Omental fat pad (tissue), 4 donors: ENCODE results near the gene CCDC24. TPM values are rescaled to one million over a fixed set of nuclear protein-coding genes. Genes with fewer than 3 reads are reported as not detected.

Source experiments
- ATAC-seq: fragments of 150-250 bp; one replicate; pipeline ENCODE4 v1.9.1; 2016; ENCODE audit warnings: mild to moderate bottlenecking, moderate library complexity; ENCODE audit not compliant: low FRiP score
- DNase-seq: peaks from one replicate; pipeline ENCODE4 v3.0.0-alpha.2; 2019; ENCODE audit warnings: low spot score
- total RNA-seq, 4 donors: library from RNA; depleted of rRNA; stranded (reverse); fragments of >200 nt; gene quantifications; one replicate each; pipeline ENCODE4 v1.1.0, GENCODE V29; 2016
- TF ChIP-seq, protein P1 (sequence below), 3 donors: fragments of 450-650 bp; IDR thresholded peaks; one replicate each; pipeline ENCODE4 v1.5.1; 2016 to 2017; ENCODE audit warnings: antibody characterized with exemption in 3 of 3, mild to moderate bottlenecking in 3 of 3, moderate library complexity in 2 of 3

The CCDC24 gene
- total RNA-seq, 4 donors from 2014 or later: 2.3 to 3.6 (median 2.8) TPM

GRCh38 chr1:43980255-43981134 lies 10.9 kb upstream of the CCDC24 start:
- DNase-seq (no peak), ATAC-seq (no peak)
- TF ChIP-seq, protein P1, sequence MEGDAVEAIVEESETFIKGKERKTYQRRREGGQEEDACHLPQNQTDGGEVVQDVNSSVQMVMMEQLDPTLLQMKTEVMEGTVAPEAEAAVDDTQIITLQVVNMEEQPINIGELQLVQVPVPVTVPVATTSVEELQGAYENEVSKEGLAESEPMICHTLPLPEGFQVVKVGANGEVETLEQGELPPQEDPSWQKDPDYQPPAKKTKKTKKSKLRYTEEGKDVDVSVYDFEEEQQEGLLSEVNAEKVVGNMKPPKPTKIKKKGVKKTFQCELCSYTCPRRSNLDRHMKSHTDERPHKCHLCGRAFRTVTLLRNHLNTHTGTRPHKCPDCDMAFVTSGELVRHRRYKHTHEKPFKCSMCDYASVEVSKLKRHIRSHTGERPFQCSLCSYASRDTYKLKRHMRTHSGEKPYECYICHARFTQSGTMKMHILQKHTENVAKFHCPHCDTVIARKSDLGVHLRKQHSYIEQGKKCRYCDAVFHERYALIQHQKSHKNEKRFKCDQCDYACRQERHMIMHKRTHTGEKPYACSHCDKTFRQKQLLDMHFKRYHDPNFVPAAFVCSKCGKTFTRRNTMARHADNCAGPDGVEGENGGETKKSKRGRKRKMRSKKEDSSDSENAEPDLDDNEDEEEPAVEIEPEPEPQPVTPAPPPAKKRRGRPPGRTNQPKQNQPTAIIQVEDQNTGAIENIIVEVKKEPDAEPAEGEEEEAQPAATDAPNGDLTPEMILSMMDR (IDR thresholded peaks at IDR 0.05): no peak

DNA sequence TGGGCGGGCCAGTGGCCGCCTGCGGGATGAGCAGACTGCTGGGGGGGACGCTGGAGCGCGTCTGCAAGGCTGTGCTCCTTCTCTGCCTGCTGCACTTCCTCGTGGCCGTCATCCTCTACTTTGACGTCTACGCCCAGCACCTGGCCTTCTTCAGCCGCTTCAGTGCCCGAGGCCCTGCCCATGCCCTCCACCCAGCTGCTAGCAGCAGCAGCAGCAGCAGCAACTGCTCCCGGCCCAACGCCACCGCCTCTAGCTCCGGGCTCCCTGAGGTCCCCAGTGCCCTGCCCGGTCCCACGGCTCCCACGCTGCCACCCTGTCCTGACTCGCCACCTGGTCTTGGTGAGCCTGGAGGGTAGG lies 10.3 kb upstream of the CCDC24 start:
- DNase-seq: no peak
- ATAC-seq: no peak
- TF ChIP-seq, protein P1 (IDR thresholded peaks at IDR 0.05): no peak

DNA sequence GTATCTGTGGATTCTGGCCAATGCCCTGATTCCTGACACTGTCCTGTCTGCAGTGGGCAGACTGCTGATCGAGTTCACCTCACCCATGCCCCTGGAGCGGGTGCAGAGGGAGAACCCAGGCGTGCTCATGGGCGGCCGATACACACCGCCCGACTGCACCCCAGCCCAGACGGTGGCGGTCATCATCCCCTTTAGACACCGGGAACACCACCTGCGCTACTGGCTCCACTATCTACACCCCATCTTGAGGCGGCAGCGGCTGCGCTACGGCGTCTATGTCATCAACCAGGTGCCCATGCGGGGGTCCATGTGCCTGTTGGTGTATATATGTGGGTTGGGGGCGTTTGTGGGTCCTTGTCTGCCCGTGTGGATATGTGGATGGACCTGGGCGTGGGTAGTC lies 9.8 kb upstream of the CCDC24 start:
- no peak for DNase-seq
- TF ChIP-seq, protein P1 (IDR thresholded peaks at IDR 0.05): no peak
- no peak for ATAC-seq

DNA sequence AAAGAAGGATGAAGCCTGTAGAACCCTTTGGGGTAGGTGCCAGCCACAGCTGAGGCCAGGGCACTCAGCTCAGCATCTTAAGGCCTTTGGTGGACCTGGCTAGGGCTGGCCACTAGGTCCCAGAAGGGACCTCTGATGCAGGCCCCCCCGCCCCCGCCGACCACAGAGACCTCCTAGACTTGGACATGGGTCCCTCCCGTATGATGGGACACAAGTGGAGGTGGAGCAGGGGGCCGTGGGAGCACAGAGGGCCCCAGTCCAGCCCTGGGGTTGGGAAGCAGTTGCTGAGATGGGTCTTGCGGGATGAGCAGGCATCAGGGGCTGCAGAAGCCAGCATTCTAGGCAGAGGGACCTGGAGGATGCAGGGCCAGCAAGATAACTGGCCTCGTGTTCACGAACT lies 9.2 kb upstream of the CCDC24 start:
- DNase-seq (no peak), ATAC-seq (no peak)
- TF ChIP-seq, protein P1 (IDR thresholded peaks at IDR 0.05): no peak

DNA sequence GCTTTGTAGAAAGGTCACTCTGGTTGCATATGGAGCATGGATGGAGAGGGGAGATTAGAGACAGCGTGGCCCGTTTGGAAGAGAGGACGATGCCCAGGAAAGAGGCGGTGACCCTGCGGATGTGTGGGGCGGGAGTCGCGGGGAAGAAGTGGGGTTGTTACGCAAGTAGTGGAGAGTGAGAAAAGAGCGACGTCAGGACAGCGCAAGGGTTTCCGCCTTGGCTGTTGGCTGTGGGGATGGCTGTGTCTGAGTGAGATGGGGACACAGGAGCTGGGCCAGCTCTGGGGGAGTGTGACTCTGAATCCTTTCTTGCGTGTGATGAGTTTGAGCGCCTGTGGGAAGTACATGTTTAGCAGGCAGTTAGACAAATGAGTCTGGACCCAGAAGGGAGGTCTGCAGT lies 8.6 kb upstream of the CCDC24 start:
- no peak for ATAC-seq
- no peak for DNase-seq
- TF ChIP-seq, protein P1 (IDR thresholded peaks at IDR 0.05): no peak

GRCh38 chr1:43983253-43983899 lies 8.0 kb upstream of the CCDC24 start:
- TF ChIP-seq, protein P1 (IDR thresholded peaks at IDR 0.05): no peak
- DNase-seq (no peak), ATAC-seq (no peak)

DNA sequence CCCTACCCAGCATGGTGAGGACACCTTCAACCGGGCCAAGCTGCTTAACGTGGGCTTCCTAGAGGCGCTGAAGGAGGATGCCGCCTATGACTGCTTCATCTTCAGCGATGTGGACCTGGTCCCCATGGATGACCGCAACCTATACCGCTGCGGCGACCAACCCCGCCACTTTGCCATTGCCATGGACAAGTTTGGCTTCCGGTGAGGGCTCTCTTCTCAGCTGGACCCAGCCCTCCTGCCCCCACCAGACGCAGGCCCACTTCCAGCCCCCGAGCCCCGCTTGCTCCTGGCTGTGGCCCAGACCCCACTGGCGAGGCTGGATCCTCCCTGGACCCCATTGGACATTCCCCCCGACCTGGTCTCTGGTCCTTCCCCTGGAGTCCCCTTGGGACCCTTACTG lies 6.5 kb upstream of the CCDC24 start:
- ATAC-seq (no peak), DNase-seq (no peak)
- TF ChIP-seq, protein P1 (IDR thresholded peaks at IDR 0.05): no peak
